GM18873 (cell line): ENCODE data around the gene CUX1.
"Not testable (repeated sequence)": the region's sequence is repeated elsewhere in the genome, so short reads cannot be mapped to it uniquely, and the experiment has no call there.

ENCODE experiments used
- ATAC-seq: cut with Tn5 transposase; IDR thresholded peaks from one replicate; pipeline ENCODE4 v1.9.1; 2021; ENCODE audit warnings: mild to moderate bottlenecking, moderate library complexity, moderate number of reproducible peaks; ENCODE audit not compliant: unreplicated experiment, low FRiP score

The CUX1 gene

DNA sequence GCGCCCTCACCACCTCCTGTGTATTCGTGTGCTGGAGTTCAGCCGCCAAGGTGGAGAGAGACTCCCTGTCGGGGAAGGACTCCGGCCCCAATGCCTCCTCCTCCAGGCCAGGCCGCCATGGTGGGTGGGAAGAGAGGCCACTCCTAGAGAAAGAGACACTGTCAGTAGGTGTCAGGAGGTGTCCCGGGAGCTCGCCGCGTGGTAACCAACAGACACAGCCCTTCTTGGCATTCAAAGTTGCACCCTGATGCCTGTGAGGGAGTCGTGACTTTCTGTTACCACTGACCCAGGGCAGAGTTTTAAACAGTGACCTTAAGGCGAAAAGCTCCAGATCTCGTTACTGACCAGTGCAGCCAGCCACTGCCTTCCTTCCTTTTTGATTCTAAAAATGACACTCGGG is 155.2 kb downstream of the CUX1 start:
- ATAC-seq: no peak

DNA sequence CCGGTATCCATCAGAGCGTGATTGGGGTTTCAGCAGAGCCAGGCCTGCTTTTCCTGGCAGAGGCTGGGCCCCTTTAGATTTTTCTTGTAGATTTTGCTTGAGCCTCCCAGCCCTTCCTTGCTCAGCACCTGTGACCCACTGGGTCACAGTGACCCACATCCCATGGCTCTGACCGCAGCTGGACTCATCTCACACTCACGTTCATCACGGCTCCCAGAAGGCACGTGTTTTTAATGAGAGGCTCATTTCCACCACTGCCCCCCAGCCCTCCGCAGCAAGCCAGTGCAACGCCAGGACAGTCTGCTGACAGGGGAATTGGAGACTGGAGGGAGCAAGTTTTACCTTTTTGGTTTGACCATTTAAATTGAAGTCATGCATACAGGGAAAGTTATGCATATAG is 155.7 kb downstream of the CUX1 start:
- ATAC-seq: no peak

DNA sequence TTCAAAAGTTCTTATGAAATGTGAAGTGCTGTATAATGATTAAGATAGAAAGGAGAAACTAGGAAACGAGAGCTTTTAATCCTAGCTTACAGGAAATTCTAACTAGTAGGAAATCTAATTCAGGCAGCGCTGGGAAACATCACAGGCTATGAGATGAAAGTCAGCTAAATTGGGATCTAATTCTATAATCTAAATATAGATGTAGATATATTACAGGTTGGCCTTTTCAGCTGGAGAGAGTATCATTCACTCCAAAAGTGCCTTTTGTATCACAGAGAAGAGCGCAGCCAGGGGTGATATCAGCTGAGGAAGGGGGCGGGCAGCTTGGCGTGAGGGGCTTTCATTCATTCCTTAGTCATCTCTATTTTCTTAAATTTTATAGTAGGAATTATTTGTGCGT is 157.0 kb downstream of the CUX1 start:
- no peak for ATAC-seq

- no peak for ATAC-seq
These were observed 157.6 kb downstream of the CUX1 start for GRCh38 chr7:101975046-101975445.

DNA sequence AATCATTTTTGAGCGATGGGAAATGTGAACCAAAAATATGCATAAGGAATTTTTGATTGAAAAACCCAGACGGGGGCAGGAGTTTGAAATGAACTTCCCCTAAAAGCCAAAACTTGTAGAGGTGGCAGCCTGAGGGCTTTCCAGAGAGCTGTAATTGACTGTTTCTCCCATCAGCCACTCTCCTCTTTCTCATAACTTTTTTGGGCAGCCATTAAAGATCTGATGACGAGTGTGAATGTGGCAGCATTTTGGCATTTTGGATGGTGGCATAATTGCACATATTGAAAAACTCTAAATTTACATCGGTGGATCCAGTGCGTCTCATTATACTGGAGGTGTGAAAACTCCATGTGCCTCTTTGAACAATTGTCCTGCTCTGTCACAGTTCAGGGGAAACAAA is 159.0 kb downstream of the CUX1 start:
- ATAC-seq: no peak

- ATAC-seq: no peak
These were observed 159.8 kb downstream of the CUX1 start for GRCh38 chr7:101977249-101977648.

GRCh38 chr7:101978683-101979082 is 161.3 kb downstream of the CUX1 start:
- ATAC-seq: no peak

DNA sequence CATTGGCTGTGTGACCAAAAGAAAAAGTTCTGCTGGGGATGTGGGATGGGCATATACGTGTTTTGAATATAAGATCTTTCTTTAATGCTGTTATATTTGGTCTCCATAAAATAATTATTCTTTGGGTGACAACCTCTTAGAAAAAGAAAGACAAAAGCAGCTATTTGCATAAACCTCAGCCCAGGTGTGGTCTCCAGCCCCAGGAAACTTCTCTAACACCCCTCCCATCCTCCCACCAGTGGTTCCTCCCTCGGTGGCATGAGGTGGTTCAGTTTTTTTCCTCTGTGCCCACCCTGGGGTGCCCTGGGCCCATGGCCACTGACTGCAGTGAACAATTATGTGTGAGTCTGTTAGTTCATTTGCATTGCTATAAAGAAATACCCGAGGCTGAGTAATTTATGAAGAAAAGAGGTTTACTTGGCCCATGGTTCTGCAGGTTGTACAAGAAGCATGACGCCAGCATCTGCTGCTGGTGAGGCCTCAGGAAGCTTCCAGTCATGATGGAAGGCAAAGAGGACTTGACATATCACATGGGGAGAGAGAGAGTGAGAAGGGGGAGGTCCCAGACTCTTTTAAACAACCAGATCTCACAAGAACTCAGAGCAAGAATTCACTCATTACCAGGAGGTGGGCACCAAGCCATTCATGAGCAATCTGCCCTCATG is 165.9 kb downstream of the CUX1 start:
- ATAC-seq: no peak

- ATAC-seq: no peak
These were observed 166.9 kb downstream of the CUX1 start for GRCh38 chr7:101984133-101984879.

DNA sequence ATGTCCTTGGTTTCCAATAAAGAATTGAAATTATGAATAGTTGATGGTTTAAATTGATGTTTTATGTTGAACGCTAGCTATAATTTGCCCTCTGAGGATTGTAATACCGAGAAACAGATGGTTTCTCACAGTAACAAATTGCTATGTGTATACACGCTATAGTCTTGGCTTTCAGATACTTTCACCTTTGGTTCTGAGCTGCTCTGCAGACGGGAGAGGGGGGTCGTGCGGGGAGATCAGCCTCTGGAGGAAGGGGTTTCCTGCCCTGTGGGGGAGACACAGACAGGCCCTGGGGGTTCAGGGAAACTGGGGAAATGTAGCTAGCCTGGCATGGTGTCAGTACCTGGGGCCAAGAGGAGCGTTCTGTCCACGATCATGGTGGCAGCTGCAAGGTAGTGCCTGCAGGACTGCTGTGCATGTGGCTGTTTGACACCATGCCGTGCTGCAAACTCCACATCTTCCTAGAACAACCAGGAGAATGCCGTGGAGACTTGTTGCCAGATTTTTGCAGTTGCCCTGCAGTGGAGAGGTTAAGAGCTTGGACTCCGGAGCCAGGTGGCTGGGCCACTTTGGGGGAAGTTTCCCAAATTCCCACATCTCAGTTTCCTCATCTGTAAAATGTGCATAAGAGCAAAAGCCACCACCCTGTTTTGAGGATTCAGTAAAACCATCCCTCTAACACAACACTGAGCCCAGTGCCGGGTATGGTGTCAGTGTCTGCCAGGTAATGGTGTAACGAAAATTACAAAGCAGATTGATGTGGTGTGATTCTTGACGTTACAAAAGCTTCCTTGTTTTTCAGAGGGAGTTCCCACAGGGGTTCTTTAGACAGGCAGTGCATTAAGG is 167.9 kb downstream of the CUX1 start:
- ATAC-seq: no peak

DNA sequence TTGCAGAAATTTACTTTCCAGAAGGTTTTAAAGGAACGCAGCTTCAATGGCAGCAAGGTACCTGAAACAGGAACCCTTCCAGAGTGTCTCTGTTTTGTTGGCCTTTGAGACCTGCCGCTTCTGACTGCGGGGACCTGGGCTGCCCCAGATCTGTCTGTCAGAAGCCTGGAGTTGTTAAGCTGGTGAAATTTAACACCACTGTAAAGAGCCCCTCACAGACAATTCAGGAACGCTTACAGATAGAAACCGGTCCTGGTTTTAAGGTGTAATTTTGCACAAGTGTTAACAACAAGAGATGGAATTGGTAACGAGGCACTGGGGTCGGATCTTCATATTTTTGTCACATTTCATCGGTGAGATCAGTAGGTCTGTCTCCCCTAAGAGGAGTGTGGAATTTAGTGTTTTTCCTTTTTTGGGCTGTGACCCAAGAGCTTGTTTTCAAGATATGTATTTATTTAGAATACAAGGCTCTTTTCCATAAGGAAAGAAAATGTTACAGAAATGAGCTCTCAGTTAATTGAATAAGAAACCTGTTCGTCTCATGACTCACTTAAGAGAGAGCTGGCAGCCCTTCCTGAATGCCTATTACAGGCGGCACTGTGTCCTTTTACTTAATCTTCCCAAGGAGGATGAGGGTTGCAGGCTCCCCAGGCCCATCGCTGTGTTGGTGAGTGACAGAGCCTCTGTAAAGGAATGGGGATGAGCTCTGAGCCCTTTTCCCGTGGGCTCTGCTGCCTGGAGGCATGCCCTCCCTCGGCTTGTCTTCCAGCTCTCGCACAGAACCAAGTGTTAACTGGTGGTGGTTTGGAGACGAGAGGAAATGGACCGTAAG is 168.7 kb downstream of the CUX1 start:
- no peak for ATAC-seq

- ATAC-seq: no peak
These were observed 170.1 kb downstream of the CUX1 start for GRCh38 chr7:101987494-101987893.

GRCh38 chr7:101988060-101988459 is 170.6 kb downstream of the CUX1 start:
- ATAC-seq: not testable (repeated sequence)

GRCh38 chr7:101988513-101988912 is 171.1 kb downstream of the CUX1 start:
- ATAC-seq: no peak

GRCh38 chr7:101989101-101989500 is 171.7 kb downstream of the CUX1 start:
- ATAC-seq: no peak

- no peak for ATAC-seq
These were observed 173.5 kb downstream of the CUX1 start for GRCh38 chr7:101990811-101991418.

DNA sequence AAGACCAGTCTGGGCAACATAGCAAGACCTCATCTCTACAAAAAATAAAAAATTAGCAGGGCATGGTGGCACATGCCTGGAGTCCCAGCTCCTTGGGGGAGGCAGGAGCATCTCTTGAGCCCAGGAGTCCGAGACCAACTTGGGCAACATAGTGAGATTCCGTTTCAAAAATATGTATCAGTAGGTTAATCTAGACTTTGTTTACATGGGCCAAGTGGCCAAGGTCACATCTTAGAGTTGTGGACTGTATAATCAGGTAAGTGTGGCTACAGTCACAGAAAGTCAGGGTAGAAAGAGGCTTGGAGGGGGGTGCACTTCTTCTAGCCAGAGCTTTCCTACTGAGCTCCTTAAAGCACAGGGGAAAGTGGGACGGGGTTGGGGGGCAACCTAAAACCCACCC is 174.4 kb downstream of the CUX1 start:
- no peak for ATAC-seq

DNA sequence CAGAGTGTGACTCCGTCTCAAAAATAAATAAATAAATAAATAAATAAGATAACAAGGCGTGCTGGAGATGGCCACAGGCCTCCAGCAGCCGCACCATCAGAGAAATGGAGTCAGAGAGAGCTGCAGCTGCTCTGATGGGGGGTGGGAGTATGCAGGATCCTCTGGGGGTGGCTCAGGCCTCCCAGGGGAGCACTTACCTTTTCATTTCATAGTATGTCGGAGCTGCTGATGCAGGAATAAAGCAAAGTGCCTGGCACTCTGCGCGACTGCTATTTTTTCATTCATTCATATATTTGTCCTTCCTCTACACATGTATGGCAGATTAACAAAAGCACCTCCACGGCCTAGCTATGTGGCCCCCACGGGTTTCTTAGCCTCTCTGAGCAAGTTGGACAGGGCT is 175.9 kb downstream of the CUX1 start:
- no peak for ATAC-seq

- no peak for ATAC-seq
These were observed 177.7 kb downstream of the CUX1 start for GRCh38 chr7:101995121-101995520.

GRCh38 chr7:101996131-101996691 is 178.8 kb downstream of the CUX1 start:
- ATAC-seq: no peak
